Fibroblast of mammary gland (primary cell): Measurements from ENCODE around the gene MCF2.

Experiments used
- DNase-seq: peaks from one replicate; pipeline ENCODE4 v3.0.0-alpha.2; 2010; ENCODE audit warnings: low read depth
- H3K4me3 ChIP-seq: 2 replicates; pipeline ENCODE4 v1.5.1; 2011; ENCODE audit warnings: low read depth, mild to moderate bottlenecking, low read length, moderate library complexity; ENCODE audit not compliant: control insufficient read depth
- CTCF ChIP-seq: conservative IDR thresholded peaks from 2 replicates; pipeline ENCODE4 v1.5.1; 2011; ENCODE audit warnings: low read depth, low read length, inconsistent platforms; ENCODE audit not compliant: control insufficient read depth, insufficient read depth

MCF2 gene

GRCh38 chrX:139563251-139563650 is 144.7 kb downstream of the MCF2 start:
- DNase-seq, result no peak
- H3K4me3 ChIP-seq, result no peak overlapping the region
- TF ChIP-seq CTCF, result no peak

- no peak for TF ChIP-seq CTCF
- no peak overlapping the region for H3K4me3 ChIP-seq
- DNase-seq, result peak; percentile 17
These were observed 147.7 kb downstream of the MCF2 start for GRCh38 chrX:139560221-139560620.

- H3K4me3 ChIP-seq, result no peak overlapping the region
These were observed 148.5 kb downstream of the MCF2 start for GRCh38 chrX:139559383-139560042.

GRCh38 chrX:139554991-139555675 is 152.8 kb downstream of the MCF2 start:
- TF ChIP-seq CTCF, result no peak
- H3K4me3 ChIP-seq, result no peak overlapping the region
- no peak for DNase-seq

More at GRCh38 chrX:139559383-139560042, 148.5 kb downstream of the MCF2 start:
- peak; percentile 72 for DNase-seq
- peak; percentile 59 for TF ChIP-seq CTCF

- DNase-seq, result no peak
- no peak overlapping the region for H3K4me3 ChIP-seq
- no peak for TF ChIP-seq CTCF
These were observed 153.6 kb downstream of the MCF2 start for GRCh38 chrX:139554376-139554775.

GRCh38 chrX:139544591-139544990 is 163.4 kb downstream of the MCF2 start:
- no peak for DNase-seq
- TF ChIP-seq CTCF, result no peak
- no peak overlapping the region for H3K4me3 ChIP-seq
